HG02759 (cell line): ENCODE data around the gene GLTP.

Source experiments
- ATAC-seq: cut with Tn5 transposase; IDR thresholded peaks from one replicate; pipeline ENCODE4 v1.9.1; 2021; ENCODE audit warnings: mild to moderate bottlenecking, moderate library complexity; ENCODE audit not compliant: unreplicated experiment

GLTP gene

DNA sequence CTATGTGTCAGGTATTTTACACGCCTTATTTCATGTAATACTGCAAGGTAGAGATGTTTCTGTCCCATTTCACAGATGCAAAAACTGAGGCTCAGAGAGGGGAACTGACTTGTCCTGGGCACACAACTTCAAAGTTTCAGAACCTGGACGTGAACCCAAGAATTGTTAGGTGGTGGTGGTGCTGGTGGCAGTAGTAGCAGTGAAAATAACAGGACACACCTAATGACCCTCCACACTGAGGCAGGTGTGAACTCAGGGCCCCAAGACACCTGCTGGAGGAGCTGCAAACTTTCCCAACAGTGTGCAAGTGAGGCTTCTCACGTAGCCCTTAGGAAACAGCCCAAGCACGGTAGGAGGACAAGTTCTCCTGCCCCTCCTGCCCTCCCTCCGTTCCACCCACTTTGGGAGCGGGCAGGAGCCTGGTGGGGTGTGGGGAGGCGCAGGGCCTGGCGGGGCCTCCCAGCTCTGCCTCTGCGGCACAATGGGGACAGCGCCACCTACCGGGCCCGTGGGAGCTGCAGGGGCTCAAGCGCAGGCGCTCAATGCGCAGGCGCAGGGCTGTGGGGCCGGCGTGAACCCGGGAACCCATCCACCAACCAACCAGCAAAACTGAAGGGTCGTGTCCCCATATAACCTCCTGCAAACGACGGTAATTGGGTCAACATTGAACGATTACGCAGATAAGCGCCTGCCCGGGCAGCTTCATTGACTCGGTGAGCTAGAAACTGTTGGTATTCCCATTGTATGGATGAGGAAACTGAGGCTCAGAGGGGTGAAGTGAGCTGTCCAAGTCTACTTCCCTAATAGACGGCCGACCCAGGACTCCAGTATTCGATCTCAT is 35.1 kb downstream of the GLTP start:
- ATAC-seq, result peak; percentile 88

DNA sequence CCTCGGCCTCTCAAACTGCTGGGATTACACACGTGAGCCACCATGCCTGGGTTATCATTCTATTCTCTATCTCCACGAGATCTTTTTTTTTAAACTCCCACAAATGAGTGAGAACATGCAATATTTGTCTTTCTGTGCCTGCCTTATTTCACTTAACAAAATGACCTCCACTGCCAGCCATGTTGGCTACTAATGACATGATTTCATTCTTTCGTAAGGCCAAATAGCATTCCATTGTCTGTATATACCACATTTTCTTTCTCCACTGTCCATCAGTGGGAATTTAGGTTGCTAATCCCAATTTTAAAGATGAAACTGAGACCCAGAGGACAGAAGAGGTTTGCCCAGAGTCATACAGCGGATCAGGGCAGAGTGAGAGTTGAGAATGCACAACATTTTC is 36.2 kb downstream of the GLTP start:
- no peak for ATAC-seq

DNA sequence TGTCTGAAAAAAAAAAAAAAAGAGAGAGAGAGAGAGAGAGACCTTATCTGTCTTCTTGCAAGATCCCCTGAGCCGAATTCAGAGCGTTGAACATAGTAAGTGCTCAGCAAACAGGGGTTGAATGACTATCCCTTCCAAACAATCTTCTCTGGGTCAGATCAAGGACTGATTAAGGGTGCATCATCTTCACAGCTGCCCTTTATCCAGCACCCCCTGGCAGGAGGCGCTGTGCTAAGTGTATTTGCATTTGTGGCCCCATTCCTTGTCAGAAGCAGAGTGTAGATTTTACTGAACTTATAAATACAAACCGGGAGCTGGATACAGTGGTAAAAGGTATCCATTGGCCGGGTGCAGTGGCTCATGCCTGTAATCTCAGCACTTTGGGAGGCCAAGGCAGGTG is 38.3 kb downstream of the GLTP start:
- ATAC-seq, result no peak

DNA sequence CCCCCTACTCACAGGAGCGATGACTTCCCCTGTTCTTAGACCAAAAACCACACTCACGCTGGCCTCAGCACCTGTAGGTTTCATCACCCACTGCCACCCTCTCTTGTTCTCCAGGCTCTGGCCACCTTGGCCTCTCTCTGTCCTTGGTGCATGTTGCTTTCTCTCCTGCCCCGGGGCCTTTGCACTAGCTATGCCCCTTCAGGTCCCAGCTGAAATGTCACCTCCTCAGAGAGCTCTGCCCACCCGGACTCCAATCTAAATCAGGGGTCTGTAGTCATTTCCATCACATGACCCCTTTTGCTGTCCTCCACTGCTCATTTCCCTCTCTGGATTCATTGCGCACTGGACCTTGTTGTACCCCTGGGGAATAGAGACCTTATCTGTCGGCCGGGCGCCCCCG is 39.0 kb downstream of the GLTP start:
- no peak for ATAC-seq

DNA sequence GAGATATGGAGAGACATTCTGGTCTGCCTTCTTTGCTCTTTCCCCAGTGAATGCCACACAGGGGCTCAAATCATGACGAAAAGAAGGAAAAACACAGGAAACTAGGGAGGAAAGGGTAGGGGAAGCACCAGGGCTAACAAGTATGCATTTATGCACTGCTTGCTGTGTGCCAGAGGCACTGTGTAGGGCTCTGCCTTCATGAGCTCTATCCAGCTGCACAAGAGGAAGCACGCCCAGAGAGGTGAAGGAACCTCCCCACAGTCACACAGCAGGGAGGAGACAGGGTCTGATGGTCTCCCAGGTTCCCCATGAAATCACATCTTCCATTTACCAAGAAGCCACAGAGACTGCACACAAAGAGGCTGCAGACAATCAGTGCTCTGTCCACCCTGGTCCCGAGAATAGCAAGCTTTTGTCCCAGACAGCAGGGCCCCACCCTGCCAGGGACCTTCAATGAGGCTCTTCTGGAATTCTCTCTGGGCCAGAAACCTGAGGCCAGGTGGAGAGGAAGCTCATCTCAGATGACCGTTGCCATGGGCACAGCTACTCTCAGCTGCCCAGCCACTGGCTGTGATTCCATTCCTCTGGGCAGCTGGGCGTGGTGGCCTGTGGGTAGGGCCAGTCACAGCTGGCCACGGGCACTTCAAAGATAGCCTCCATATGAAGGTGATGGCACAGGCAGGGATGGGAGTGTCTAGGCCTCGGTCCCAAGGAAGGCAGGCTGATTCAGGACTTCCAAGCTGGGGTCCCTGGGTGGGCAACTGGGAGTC is 39.9 kb downstream of the GLTP start:
- no peak for ATAC-seq

DNA sequence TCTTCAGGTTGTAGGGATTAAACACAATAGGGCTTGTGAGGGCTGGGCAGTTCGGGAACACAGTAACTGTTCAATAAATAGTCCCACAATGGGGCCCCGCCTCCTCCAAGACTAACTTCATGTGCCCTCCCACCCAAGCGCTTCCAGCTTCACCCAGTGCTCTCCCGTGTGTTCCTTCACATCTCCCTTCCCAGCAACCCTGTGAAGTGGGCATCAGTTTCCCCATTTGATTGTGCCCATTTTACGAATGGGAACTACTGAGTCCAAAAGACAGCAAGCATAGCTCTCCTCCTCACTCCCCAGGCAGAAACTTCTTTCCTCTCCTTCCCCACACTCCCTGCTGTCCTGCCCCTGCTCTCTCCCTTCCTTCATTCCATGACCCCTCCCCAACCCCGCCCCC is 40.9 kb downstream of the GLTP start:
- ATAC-seq, result no peak

DNA sequence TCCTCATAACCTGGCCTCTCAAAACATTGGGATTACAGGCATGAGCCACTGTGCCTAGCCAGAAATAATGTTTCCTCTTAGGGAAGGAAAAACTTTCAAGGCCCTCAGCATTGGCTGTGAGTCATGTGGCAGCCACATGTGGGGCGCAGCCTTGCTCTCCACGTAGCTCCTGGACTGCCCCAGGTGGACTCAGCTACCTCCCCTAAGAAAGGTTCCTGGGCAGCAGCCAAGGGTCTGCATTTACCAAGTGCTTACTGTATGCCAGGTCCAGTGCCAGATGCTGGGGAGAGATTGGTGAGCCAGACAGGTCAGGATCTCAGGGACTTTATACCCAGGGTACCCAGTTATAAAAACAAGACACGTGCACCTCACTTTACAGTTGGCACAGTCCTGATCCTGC is 43.4 kb downstream of the GLTP start:
- ATAC-seq, result no peak

DNA sequence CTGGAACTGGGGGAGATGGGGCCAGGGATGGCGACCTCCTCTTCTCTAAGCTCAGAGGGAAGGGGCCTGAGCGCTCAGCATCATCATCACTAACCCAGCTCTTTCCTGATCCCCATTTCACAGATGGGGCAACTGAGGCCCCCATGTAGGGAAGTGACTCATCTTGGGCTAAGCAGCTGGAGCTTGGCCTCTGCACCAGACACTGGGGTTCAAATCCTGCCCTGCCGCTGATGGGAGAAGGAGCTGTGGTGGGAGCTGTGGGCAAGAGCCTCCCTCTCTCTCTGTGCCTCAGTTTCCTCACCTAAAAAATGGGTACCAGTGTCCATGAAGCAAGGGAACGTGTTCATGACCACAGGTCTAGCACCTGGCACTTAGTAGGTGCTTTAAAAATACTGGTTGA is 44.5 kb downstream of the GLTP start:
- ATAC-seq, result no peak

DNA sequence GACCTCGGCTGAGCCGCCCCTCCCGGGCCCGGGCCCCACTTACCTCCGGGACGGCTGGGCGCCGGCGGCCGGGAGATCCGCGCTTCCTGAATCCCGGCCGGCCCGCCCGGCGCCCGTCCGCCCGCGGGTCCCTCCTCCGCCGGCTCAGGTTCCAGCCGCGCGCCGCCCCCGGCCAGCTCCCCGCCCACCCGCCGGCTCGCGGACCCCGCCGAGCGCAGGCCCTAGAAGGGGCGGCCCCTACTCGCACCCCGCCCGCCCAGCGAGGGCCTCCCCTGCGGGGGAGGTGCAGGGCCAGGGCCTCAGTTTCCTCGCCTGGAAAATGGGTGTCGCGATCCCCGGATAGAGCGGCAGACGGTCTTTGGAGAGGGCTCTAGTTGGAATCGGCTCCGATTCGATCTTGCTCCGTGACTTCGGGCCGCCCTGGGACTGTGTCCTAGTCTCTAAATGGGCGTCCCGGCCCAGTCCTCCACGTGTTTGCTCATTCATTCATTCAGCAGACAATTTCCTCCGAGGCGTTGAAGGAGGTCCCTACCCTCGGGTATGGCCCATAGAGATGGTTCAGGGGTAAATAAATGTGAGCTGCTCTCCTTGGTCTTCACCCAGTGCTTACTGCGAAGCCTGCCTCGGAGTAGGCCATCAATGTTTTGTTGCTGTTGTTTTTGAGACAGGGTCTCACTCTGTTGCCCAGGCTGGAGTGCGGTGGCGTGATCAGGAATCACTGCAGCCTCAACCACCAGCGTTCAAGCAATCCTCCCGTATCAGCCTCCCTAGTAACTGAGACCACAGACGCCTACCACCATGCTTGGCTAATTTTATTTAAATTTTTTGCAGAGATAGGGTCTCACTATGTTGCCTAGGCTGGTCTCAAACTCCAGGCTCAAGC is 46.8 kb downstream of the GLTP start, which contains the start of gene TRPV4:
TRPV4 (minus strand) TSS at position 92 of the 883 bp plus-strand sequence. CDS start 18,602 bp downstream, outside the sequence.
- no peak for ATAC-seq

DNA sequence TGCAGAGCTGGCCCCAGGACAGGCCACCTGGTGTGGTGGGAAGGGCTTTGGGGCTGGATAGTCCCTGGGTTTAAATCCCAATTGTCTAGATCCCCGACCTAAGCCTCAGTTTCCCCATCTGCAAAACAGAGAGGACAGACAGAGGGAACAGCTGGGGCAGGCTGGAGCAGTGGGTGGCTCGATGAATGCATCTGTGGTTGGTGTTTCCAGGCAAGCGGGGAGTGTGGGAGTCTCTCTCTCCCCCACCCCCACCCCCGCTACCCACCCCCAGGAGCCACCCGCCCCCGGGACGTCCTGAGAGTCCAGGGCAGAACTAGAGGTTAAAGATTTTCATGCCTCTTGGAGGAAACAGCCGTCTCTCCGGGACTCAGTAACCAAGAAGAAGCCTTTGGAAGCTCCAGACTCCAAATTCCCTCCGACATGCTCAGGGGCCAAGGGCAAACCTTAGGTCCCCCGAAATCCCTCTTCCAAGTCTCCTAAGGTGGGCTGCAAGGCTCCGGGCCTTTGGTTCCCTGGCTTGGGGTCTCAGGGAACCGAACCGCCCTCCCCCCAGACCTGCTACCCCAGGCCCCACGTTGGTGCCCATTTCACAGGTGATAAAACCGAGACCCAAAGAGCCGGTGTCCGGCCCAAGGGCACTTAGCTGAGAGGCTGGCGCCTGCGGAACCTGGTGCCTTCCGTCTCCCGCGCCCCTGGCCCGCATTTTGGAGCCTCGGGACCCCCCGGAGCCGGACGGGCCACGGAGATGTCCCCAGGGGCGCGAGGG is 47.6 kb downstream of the GLTP start:
- ATAC-seq, result no peak

DNA sequence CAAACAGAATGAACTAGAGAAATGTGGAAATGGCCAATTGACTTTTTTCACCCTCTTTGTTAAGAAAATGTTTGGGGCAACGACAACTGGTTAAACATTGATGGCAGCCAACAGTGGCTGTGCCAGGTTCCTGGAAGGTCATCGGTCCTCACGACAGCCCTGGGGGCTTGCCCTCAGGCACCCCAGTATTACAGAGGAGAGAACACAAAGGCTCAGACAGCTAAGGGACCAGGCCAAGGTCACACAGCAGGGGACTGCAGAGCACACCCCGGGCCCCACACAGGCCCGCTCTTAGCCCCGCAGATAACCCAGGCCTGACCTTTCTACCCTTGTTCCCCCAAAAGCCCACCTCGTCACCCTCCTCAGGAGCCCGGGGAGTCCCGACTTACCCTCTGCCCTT is 48.4 kb downstream of the GLTP start:
- ATAC-seq, result no peak

DNA sequence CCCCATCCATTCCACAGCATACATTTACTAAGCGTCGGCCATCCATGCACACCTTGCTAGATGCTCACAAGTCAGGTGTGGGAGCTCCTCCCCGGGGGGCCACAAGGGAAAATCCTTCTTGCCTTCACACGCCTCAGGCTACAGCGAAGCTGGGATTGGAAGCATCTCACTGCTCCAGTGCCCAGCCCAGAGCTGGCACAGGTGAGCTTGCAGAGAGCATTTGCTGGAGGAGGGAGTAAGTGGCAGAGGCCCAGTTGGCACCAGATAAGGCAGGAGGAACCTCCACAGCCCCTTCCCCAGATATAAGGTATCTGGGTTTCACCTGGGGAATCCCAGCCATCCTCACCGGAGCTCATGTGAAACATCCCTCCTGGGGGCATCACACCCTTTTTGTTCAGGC is 49.0 kb downstream of the GLTP start:
- ATAC-seq, result no peak

DNA sequence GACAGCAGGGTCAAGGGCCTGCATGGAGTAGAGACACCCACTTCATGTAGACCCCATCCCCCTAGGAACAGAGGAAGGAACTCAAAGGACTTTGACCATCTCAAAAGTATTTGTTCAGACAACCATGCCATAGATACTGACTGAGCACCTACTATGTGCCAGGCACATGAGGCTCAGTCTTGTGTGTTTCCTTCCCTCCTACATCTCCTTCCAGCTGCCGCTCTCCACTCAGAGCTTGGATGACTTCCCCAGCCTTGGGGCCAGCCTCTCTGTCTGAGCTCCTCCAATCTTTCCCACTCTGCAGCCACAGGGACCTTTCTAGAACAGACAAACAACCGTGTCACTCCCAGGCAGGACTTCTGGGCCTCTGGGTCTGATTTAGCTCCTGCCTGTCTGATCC is 49.6 kb downstream of the GLTP start:
- ATAC-seq, result no peak

DNA sequence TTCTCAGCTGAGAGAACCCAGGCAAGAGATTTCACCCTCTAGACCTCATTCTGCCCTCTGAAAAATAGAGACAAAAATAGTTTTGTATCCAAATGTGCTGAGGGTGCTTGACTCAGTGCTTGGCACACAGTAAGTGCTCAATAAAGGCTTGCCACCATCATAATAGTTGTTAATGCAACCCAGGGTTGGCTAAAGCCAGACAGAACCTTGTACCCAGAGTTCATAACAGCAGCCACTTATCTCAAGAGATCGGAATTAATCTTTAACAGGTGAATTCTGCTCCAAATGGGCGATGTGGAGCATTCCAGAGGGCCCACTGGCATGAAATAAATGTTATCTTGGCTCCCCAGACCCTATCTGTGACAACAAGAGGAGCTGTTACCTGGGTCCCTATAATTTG is 50.1 kb downstream of the GLTP start:
- ATAC-seq, result no peak

DNA sequence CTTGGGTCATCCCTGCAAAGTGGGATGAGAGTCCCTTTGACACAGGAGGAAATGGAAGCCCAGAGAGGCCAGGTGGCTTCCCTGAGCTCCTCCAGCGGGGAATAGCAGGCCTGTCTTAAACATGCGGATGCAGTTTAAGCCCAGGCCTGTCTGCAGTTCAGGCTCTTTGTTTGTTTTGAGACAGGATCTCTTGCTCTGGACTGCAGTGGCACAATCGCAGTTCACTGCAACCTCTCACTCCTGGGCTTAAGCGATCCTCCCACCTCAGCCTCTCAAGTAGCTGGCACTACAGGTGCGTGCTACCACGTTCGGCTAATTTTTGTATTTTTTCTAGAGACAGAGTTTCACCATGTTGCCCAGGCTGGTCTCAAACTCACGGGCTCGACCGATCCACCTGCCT is 50.7 kb downstream of the GLTP start:
- ATAC-seq, result no peak

DNA sequence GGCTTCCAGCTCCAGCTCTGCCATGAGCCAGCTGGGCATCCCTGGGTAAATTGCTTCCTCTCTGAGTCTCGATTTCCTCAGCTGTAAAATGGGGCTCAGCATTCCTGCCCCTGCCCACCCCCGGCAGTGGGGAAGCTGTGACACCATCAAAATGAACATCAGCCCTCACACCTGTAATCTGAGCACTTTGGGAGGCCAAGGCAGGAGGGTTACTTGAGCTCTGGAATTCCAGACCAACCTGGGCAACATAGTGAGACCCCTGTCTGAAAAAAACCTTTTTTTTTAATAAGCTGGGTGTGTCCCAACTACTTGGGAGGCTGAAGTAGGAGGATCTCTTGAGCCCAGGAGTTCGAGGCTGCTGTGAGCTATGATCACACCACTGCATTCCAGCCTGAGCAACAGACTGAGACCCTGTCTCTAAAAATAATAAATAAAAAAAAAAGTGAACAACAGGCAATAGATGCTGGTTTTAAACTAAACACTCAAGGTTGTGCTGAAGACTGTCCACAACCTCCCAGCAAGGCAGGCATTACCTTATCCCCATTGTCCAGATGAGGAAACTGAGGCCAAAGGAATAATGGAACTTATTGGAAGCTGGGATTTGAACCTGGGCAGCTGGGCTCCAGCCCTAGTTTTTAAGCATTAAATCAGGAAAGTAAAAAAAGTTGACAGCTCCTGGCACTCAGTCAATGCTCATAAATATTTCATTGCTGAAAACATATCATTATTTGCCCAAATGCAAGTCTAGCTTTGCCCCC is 51.4 kb downstream of the GLTP start:
- no peak for ATAC-seq

DNA sequence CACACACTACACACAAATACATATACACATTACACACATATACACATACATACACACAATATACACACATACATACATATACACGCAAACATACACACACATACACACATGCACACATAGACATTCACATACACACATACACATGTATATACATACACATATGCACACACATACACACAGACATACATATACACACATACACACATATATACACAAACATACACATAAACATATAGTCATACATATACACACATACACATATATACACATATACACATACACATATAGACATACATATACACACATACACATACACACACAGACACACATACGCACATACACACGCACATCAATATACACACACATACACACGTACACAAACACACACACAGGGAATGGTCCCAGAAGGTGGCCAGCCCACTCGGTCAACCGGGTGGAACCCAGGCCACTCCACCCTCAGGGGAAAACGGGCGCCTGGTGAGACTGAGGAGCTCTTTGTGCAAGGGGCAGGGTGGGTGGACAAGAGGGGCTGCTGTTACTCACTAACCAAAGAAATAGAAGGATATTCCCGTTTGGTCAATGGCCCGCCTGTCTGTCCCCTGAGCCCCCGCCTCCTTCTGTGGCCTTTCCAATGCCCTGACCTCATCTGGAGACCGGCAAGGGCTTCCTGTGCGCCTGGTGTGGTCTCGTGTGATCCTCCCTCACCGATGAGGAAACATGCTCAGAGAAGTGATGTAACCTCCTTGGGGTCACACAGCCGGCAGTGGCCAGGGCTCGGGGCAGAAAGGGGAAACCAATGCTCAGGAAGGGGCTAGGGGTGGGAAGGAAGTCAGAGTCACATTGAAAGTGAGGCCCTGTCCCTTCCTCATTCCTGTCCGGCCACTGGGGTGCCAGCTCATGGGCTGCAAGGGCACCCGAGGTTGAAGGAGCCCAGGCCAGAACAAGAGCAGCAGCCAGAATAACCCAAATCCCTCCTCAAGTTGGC is 52.5 kb downstream of the GLTP start:
- no peak for ATAC-seq

DNA sequence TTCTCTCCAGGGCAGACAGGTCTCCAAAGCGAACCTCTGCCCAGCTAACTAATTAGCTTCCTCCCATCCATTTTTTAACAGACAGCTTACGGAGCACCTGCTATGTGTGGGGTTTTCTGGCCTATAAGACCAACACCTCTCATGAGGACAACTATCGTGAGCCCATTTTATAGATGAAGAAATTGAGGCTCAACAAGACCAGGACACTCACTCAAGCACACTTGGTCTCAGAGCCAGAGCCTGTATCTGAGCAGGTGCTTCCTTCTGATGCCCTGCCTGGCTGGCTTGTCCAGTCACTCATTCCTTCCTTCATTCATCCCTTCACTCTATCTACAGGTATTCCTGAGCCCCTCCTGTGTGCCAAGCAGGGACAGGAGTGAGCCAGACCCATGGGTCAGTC is 53.3 kb downstream of the GLTP start:
- no peak for ATAC-seq

DNA sequence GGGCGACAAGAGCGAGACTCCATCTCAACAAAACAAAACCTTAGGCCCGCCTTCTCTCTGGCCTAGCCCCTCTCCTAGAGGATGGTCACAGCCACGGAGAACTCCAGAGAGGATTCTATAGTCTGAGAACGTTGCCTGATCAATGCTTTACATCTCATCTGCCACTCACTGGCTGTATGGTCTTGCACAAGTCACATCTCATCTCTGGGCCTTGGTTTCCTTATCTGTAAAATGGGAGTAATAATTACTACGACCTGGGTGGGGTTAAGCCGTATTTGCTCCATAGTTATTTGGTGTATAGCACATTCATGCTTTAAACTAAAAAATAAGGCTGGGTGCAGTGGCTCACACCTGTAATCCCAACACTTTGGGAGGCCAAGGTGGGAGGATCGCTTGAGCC is 55.6 kb downstream of the GLTP start:
- no peak for ATAC-seq
